ENCODE data around the gene MIEN1. TPM values are rescaled to one million over a fixed set of nuclear protein-coding genes. Genes with fewer than 3 reads are reported as not detected.

Gene MIEN1
- total and polyA plus RNA-seq, 2 of the 13 experiments (the other 11 are each of a cell fraction or from before 2014, with no cell fraction given) = 40.6 to 56.6 TPM

GRCh38 chr17:39737760-39738567, 7.6 kb upstream of the MIEN1 start, which contains the start of gene GRB7 (continued):
- no peak for TF ChIP-seq SRSF4 (IDR thresholded peaks at IDR 0.05; ENCODE audit: low read depth, low read length, poor library complexity, severe bottlenecking)
- no peak for TF ChIP-seq HCFC1 (IDR thresholded peaks at IDR 0.05; ENCODE audit: low read depth, low read length)
- no peak for TF ChIP-seq ZNF589 (CRISPR knock-in tag; conservative IDR thresholded peaks at IDR 0.05)
- no peak for TF ChIP-seq ZMYM3 (CRISPR knock-in tag; IDR thresholded peaks at IDR 0.05)
- peak; percentile 89 for TF ChIP-seq SRSF1 (optimal IDR thresholded peaks at IDR 0.05; ENCODE audit: low read depth, low read length)
- TF ChIP-seq BRCA1 (CRISPR knock-in tag; IDR thresholded peaks at IDR 0.05) = peak; percentile 62; the same call in 1 of the 2 replicates
- TF ChIP-seq RFX1 (IDR thresholded peaks at IDR 0.05) = no peak
- TF ChIP-seq DR1 (CRISPR knock-in tag; IDR thresholded peaks at IDR 0.05) = peak; percentile 86
- no peak for TF ChIP-seq TCF12 (IDR thresholded peaks at IDR 0.05)
- no peak; the same call in 1 of the 2 replicates for TF ChIP-seq TCF12 (CRISPR knock-in tag; IDR thresholded peaks at IDR 0.05)
- no peak for TF ChIP-seq XRCC5 (optimal IDR thresholded peaks at IDR 0.05; ENCODE audit: low read length)
- 0 out of 2 replicates have a peak, but pooled peaks have one; percentile 49 for TF ChIP-seq ZNF772 (CRISPR knock-in tag; IDR thresholded peaks at IDR 0.05)
- TF ChIP-seq KIAA2018 (CRISPR knock-in tag; IDR thresholded peaks at IDR 0.05; ENCODE audit: borderline replicate concordance) = no peak
- peak; percentile 72 for TF ChIP-seq ZSCAN9 (CRISPR knock-in tag; IDR thresholded peaks at IDR 0.05; ENCODE audit: borderline replicate concordance)
- TF ChIP-seq JUND (CRISPR knock-in tag; IDR thresholded peaks at IDR 0.05) = peak; percentile 64; the same call in 1 of the 2 replicates
- 0 out of 2 replicates have a peak, but pooled peaks have one; percentile 38 for TF ChIP-seq ZFAT (CRISPR knock-in tag; conservative IDR thresholded peaks at IDR 0.05)
- TF ChIP-seq ZNF281 (CRISPR knock-in tag; IDR thresholded peaks at IDR 0.05; ENCODE audit: borderline replicate concordance) = peak; percentile 82; the same call in 1 of the 2 replicates
- TF ChIP-seq TCF7 (IDR thresholded peaks at IDR 0.05; ENCODE audit: low read depth) = no peak

Data from HepG2 (cell line).